Activated effector memory CD4-positive, alpha-beta T cell treated with anti-CD3 and anti-CD28 coated beads, Interleukin-2, amount 50 U/mL, for 16 hours (primary cell): ENCODE data around the gene PEX14.

Experiments
- DNase-seq: peaks from one replicate; pipeline ENCODE4 v3.0.0-alpha.2; 2020

The PEX14 gene

GRCh38 chr1:10655002-10655401 is 180.3 kb downstream of the PEX14 start:
- DNase-seq: no peak

GRCh38 chr1:10656431-10656830 is 181.7 kb downstream of the PEX14 start:
- DNase-seq: no peak

- no peak for DNase-seq
Observed at GRCh38 chr1:10657088-10657847, 182.5 kb downstream of the PEX14 start.

GRCh38 chr1:10658396-10659066 is 183.8 kb downstream of the PEX14 start:
- no peak for DNase-seq

- DNase-seq: no peak
Observed at GRCh38 chr1:10659218-10659617, 184.5 kb downstream of the PEX14 start.

GRCh38 chr1:10659646-10660540 is 185.1 kb downstream of the PEX14 start:
- no peak for DNase-seq

- no peak for DNase-seq
Observed at GRCh38 chr1:10661453-10661852, 186.7 kb downstream of the PEX14 start.

GRCh38 chr1:10662090-10662688 is 187.4 kb downstream of the PEX14 start:
- no peak for DNase-seq

GRCh38 chr1:10662824-10663677 is 188.3 kb downstream of the PEX14 start:
- no peak for DNase-seq

GRCh38 chr1:10663678-10664035 is 188.9 kb downstream of the PEX14 start:
- DNase-seq: no peak

- DNase-seq: no peak
Observed at GRCh38 chr1:10664251-10664650, 189.5 kb downstream of the PEX14 start.

GRCh38 chr1:10665226-10665625 is 190.5 kb downstream of the PEX14 start:
- DNase-seq: no peak

GRCh38 chr1:10665930-10666850 is 191.4 kb downstream of the PEX14 start:
- DNase-seq: no peak

GRCh38 chr1:10667861-10668761 is 193.4 kb downstream of the PEX14 start:
- DNase-seq: no peak

- DNase-seq: no peak
Observed at GRCh38 chr1:10669570-10669969, 194.8 kb downstream of the PEX14 start.

- DNase-seq: no peak
Observed at GRCh38 chr1:10670190-10670589, 195.4 kb downstream of the PEX14 start.

- no peak for DNase-seq
Observed at GRCh38 chr1:10671090-10671489, 196.3 kb downstream of the PEX14 start.

- DNase-seq: no peak
Observed at GRCh38 chr1:10671622-10672342, 197.0 kb downstream of the PEX14 start.

- no peak for DNase-seq
Observed at GRCh38 chr1:10672343-10673050, 197.7 kb downstream of the PEX14 start.
